ENCODE results near the gene HACD2. TPM values are rescaled to one million over a fixed set of nuclear protein-coding genes. Genes with fewer than 3 reads are reported as not detected.

The HACD2 gene
- total RNA-seq, 2 donors from 2014 or later, result 22.7 to 28.6 TPM

GRCh38 chr3:123446610-123447109 lies 138.2 kb downstream of the HACD2 start:
- H3K36me3 ChIP-seq, result no peaks in the 10 kb centered on the region
- no peaks in the 10 kb centered on the region for H3K27me3 ChIP-seq
- peak overlapping the region; percentile 46 to 75 for H3K4me3 ChIP-seq
- H3K27ac ChIP-seq, result peak overlapping the region; percentile 86 to 97
- peaks cover 0 to 45% of the 10 kb centered on the region in 2 donors for H3K4me1 ChIP-seq
- no peaks in the 10 kb centered on the region for H3K9me3 ChIP-seq
- no peak for TF ChIP-seq CTCF (IDR thresholded peaks at IDR 0.05)
- no peak for DNase-seq (ENCODE audit: low spot score)

- peak overlapping the region; percentile 46 to 75 for H3K4me3 ChIP-seq
- no peaks in the 10 kb centered on the region for H3K27me3 ChIP-seq
- H3K27ac ChIP-seq, result peak overlapping the region; percentile 86 to 97
- H3K9me3 ChIP-seq, result no peaks in the 10 kb centered on the region
- peaks cover 0 to 47% of the 10 kb centered on the region in 2 donors for H3K4me1 ChIP-seq
- no peak for TF ChIP-seq CTCF (IDR thresholded peaks at IDR 0.05)
- DNase-seq (ENCODE audit: low spot score), result no peak
- no peaks in the 10 kb centered on the region for H3K36me3 ChIP-seq
These were observed 138.6 kb downstream of the HACD2 start for GRCh38 chr3:123446210-123446609.

GRCh38 chr3:123445702-123446101 lies 139.2 kb downstream of the HACD2 start:
- H3K36me3 ChIP-seq, result no peaks in the 10 kb centered on the region
- no peaks in the 10 kb centered on the region for H3K27me3 ChIP-seq
- TF ChIP-seq CTCF (IDR thresholded peaks at IDR 0.05), result no peak
- DNase-seq (ENCODE audit: low spot score), result no peak
- H3K4me3 ChIP-seq, result peak overlapping the region; percentile 46 to 75
- H3K27ac ChIP-seq, result peak overlapping the region; percentile 86 to 97
- no peaks in the 10 kb centered on the region for H3K9me3 ChIP-seq
- H3K4me1 ChIP-seq, result peaks cover 0 to 50% of the 10 kb centered on the region in 2 donors

DNA sequence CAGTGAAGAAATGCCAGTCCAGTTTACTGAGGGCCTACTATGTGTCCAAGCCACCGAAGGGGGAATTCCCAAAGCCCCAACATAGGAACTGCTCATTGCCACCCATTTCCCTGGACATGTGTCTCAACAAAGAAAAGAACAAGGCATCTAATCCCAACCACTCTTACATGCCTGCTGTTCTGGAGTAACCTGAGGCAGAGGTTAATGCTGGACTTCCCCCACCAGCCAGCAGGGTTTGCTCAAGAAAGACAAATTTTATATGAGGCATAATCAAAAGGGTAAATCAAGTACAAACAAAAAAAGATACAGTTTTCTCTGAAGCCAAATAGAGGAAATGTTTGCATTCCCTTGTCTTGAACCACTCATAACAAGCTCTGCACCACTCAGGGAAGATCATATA lies 140.1 kb downstream of the HACD2 start:
- H3K27ac ChIP-seq, result peak overlapping the region; percentile 86 to 97
- no peaks in the 10 kb centered on the region for H3K36me3 ChIP-seq
- H3K9me3 ChIP-seq, result no peaks in the 10 kb centered on the region
- TF ChIP-seq CTCF (IDR thresholded peaks at IDR 0.05), result no peak
- peaks cover 0 to 49% of the 10 kb centered on the region in 2 donors for H3K4me1 ChIP-seq
- H3K4me3 ChIP-seq, result peak overlapping the region in 1 of 2 donors; percentile 75
- H3K27me3 ChIP-seq, result no peaks in the 10 kb centered on the region
- no peak for DNase-seq (ENCODE audit: low spot score)

GRCh38 chr3:123444023-123444422 lies 140.8 kb downstream of the HACD2 start:
- Histone ChIP-seq H3K36me3 (no peaks in the 10 kb centered on the region), H3K4me3 (peak overlapping the region in 1 of 2 donors; percentile 75), H3K9me3 (no peaks in the 10 kb centered on the region), H3K27me3 (no peaks in the 10 kb centered on the region), H3K27ac (peak overlapping the region; percentile 86 to 97), H3K4me1 (peaks cover 0 to 45% of the 10 kb centered on the region in 2 donors)
- TF ChIP-seq CTCF (IDR thresholded peaks at IDR 0.05), result no peak
- DNase-seq (ENCODE audit: low spot score), result no peak

DNA sequence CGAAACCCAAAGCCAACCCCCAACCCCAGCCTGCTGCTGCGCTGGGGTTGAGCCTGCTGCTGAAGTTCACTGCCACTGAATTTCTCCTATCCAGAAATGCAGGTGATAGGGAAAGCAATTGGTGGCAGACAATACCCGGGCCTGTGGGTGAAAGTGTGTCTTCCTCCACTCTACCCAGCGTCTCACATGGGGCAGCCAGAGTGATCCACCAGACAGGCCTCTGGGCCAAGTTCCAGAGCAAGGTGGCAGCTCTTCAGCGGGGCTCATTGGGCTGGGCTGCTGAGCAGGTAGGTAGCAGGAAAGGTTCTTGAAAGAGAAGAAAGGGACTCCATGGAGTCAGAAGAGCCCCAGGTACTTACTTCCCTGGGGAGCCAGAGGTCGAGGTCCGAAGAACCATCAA lies 141.9 kb downstream of the HACD2 start:
- no peaks in the 10 kb centered on the region for H3K9me3 ChIP-seq
- no peak for DNase-seq (ENCODE audit: low spot score)
- H3K36me3 ChIP-seq, result no peaks in the 10 kb centered on the region
- no peak for TF ChIP-seq CTCF (IDR thresholded peaks at IDR 0.05)
- no peaks in the 10 kb centered on the region for H3K27me3 ChIP-seq
- H3K27ac ChIP-seq, result peak overlapping the region; percentile 71 to 97
- H3K4me3 ChIP-seq, result no peak overlapping the region
- H3K4me1 ChIP-seq, result peaks cover 0 to 42% of the 10 kb centered on the region in 2 donors
